VCaP (cell line): ENCODE data around the gene LPP.

ENCODE experiments used
- H3K27ac ChIP-seq: fragments of 450-650 bp; 2 replicates; pipeline ENCODE4 v1.5.1; 2017
- TF ChIP-seq, protein P1 (sequence below): fragments of 450-650 bp; conservative IDR thresholded peaks from 2 replicates; pipeline ENCODE4 v1.5.1; 2017; ENCODE audit warnings: mild to moderate bottlenecking, moderate library complexity

Gene LPP

DNA sequence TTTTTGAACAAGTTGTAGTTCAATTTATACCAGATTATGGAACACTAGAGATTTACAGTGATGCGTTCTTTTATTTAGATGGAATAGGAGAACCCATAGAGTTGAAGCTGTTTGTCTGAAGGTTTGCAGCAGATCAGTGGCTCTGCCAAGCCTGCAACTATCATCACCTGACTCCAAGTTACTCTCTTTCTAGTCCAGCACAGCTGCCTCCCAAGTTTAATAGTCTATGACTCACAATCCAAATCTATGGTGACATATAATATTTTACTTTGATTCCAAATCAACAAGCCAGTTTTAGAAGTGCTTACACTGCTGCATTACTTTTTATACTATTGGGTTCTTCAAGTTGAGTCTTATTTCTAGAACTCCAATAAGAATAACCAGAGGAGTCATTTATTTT lies 400.4 kb downstream of the LPP start:
- TF ChIP-seq, protein P1, sequence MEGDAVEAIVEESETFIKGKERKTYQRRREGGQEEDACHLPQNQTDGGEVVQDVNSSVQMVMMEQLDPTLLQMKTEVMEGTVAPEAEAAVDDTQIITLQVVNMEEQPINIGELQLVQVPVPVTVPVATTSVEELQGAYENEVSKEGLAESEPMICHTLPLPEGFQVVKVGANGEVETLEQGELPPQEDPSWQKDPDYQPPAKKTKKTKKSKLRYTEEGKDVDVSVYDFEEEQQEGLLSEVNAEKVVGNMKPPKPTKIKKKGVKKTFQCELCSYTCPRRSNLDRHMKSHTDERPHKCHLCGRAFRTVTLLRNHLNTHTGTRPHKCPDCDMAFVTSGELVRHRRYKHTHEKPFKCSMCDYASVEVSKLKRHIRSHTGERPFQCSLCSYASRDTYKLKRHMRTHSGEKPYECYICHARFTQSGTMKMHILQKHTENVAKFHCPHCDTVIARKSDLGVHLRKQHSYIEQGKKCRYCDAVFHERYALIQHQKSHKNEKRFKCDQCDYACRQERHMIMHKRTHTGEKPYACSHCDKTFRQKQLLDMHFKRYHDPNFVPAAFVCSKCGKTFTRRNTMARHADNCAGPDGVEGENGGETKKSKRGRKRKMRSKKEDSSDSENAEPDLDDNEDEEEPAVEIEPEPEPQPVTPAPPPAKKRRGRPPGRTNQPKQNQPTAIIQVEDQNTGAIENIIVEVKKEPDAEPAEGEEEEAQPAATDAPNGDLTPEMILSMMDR: no peak
- H3K27ac ChIP-seq: no peak overlapping the region

DNA sequence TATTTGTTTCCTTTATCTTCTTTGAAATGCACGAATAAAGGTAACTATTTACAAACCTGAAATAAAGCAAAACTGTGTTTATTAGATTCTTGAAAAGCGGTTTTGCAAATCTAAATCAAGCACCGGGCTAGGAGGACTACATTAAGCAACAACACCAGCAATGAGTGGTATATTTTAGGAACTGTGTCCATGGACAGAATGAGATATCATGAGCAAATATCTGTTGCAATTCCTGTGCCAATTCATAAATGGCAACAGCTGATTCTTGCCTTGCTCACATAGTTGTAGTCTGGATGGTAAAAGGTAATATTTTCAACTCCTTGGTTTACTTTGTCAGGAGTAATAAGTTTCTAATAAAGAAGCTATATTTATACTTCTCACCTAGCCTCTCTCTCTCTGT lies 403.3 kb downstream of the LPP start:
- TF ChIP-seq, protein P1: no peak
- H3K27ac ChIP-seq: no peak overlapping the region

DNA sequence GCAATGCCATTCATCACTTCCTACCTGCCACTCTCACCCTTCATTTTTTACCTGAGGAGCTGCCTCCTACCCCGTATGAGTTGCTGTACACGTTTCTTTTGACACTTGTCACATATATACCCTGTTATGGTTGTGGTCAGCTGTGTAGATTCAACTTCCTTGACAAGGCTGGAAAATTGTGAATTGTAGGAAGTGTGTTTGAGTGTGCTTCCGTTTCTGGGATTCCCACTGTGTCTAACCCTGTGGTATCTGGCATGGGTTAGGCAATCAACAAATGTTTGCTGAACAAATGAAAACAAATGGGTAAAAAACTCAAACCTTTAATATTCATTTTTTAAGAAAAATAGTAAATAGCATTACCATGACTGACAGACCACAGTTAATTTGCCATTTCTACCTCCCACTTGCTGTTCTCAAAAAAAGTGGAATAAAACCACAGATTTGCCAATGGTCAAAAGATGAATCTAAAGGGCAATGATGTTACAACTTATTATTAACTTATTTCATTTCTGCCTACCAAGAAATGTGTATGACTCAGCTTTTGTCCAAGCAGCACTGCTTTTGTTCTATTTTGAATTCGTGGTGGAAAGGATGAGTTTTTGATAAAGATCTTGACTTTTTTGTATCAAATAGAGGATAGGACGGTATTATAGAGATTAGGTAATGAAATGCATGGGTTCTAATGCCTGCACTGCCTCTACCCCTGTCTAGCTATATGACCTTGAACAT lies 404.6 kb downstream of the LPP start:
- TF ChIP-seq, protein P1: no peak
- no peak overlapping the region for H3K27ac ChIP-seq

DNA sequence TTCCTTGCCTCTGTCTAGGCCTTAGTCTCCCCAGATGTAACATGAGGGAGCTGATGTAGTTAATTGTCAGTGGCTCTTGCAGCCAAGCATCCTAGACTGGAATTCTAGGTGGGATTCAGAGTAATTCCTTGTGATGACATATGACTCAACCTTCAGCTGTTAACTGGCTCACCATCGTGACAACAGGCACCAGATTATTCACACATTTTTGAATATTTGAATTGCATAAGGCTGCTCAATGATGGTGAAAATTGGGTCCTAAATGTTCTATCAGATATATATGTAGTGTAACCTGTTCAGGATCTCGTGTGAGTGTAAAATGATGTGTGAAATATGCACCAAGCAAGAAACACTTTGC lies 405.1 kb downstream of the LPP start:
- TF ChIP-seq, protein P1: no peak
- no peak overlapping the region for H3K27ac ChIP-seq

DNA sequence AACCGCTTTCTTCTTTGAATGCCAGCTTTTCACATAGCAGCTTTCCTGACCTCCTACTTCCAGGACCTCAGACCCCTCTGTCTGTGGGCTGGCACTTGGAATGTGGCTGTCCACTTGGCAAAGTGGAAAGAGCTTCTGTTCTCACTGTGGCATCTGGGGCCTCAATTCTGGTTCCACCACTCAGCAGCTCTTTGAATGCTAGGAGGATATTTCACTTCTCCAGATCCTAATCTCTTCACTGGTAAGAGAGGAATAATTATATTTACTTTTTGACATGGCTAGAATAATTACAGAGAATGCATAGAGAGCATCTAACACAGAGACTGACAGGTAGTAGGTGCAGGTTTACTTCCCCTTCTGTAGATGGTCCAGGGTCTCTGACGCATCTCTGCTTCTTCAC lies 405.9 kb downstream of the LPP start:
- H3K27ac ChIP-seq: no peak overlapping the region
- TF ChIP-seq, protein P1: no peak

DNA sequence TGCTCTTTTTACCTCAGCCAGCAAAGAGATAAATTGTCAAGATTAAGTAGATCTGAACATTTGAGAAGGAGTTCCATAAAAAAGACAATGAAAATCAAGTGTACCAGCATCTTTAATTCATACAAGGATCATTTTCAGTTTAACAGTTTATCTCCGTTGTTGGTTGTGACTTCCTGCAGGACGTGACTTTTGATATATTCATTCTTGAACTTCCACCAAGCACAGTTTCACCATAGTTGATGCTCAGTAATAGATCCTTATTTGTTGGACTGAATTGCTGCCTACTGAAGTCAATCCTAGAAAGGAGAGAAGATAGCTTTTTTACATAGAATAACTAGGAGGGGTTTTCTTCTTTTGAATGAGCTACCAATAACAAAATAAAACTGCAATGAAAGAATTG lies 408.2 kb downstream of the LPP start:
- H3K27ac ChIP-seq: no peak overlapping the region
- TF ChIP-seq, protein P1: no peak

DNA sequence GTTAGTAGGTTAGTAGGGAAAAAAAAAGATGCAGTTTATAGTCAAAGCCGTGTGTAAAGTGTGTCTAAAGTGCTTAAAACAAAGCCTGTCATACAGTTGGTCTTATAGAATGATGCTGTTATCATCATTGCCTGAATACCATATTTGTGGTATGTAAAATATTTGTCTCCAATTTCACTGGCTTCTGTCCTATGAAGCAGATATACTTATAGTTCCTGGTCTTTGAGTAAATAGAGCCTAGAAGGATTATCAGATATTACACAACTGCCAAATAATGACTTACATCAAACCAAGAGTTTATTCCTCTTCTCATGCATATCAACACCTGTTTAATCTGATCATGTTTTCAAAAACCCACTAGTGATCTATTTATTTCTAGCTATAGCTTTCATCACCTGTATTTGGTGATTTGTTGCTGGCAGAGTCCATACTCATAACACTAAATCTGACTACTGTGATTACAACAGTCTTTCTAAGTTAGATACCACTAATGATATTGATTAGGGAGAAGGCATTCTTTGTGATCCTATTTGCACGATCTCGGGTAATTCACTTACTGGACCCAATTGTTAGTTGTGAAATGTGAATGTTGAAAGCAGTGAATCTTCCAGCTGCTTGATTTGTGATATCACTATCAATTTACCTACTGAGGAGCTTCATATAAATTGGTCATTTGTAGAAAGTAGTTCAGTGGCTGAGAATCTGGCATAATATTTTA lies 413.7 kb downstream of the LPP start:
- no peak overlapping the region for H3K27ac ChIP-seq

More for the DNA sequence above, 413.7 kb downstream of the LPP start:
- TF ChIP-seq, protein P1: no peak
